Measurements from ENCODE around the gene MPDU1. TPM values are rescaled to one million over a fixed set of nuclear protein-coding genes. Genes with fewer than 3 reads are reported as not detected.

The MPDU1 gene
- total RNA-seq, 1 experiment from 2014 or later = 73.1 TPM

DNA sequence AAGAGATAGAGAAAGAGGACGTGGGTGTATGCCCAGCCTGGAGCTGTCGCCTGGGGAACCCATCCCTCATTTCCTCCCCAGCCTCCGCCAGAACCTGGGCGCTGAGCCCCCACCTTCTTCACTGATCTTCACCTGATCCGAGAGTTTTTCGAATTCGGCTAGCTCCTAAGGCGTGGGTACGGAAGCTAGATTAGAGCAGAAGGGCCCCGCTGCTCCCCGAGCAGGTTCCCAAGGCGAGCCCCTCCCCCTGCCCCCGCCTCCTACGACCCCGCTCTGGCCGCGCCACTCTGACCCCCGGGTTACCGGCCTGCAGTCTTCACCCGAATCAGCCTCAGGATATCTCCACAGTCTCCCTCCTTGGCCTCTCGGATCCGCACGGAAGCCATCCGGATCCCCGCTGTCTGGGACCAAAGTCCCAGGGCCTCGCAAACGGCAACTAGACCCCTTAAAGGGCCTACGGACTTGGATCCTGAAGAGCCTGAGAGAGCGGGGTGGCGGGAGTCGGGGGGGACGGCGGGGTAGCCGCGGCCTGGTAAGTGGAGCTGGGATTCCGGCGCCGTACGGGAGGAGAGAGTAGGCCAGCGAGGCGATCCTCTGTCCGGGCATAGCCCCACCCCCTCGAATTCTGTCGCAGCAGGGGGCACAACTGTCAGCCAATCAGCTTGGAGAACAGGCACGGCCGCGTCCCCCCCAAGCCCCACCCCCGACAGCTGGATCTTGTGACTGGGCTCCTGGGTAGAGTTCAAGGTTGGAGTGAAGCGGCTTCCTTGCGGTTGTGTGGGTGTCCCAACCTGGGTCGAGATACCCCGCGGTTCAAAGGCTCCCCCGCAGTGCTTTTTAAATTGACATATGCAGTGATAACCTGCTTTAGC lies 43.8 kb downstream of the MPDU1 start, which contains the start of gene SAT2:
TSS of gene SAT2 (minus strand) at position 572 of the 872 bp plus-strand sequence. CDS start at position 386, 186 bp downstream.
- H4K8ac ChIP-seq (replicated peaks; ENCODE audit: insufficient read length, low read depth, low read length) = no peak within 1 kb of the TSS
- WGBS (ENCODE audit: extremely low coverage, insufficient read length, low lambda C conversion rate) = no CpG with 5 or more reads among the region's 54 CpGs
- H3K18ac ChIP-seq (ENCODE audit: insufficient read length, low read depth, low read length) = peak within 1 kb of the TSS; percentile 87
- no peaks in the 10 kb centered on the region for H4K20me1 ChIP-seq (ENCODE audit: control insufficient read depth, insufficient read depth, insufficient read length)
- H3K4me2 ChIP-seq (ENCODE audit: insufficient read depth, insufficient read length, low read length) = peak within 1 kb of the TSS; percentile 94
- H3K56ac ChIP-seq (ENCODE audit: insufficient read length, low read depth, low read length) = no peak within 1 kb of the TSS
- no peak within 1 kb of the TSS for H2BK5ac ChIP-seq (ENCODE audit: insufficient read length, low read length)
- no peak within 1 kb of the TSS for H2BK20ac ChIP-seq (ENCODE audit: low read depth, low read length, poor library complexity, severe bottlenecking)
- no peaks in the 10 kb centered on the region for H3K27me3 ChIP-seq (ENCODE audit: insufficient read depth, low read length)
- H4K5ac ChIP-seq (ENCODE audit: insufficient read length, low read depth, low read length) = no peak within 1 kb of the TSS
- DNase-seq = peak; percentile 99
- no peak within 1 kb of the TSS for H2BK120ac ChIP-seq (ENCODE audit: low read depth, low read length, poor library complexity, severe bottlenecking)
- H3K23me2 ChIP-seq (ENCODE audit: insufficient read length, low read depth, low read length, poor library complexity, severe bottlenecking) = peaks cover 8% of the 10 kb centered on the region
- no peak within 1 kb of the TSS for H4K91ac ChIP-seq (ENCODE audit: insufficient read length, low read depth, low read length)
- Mint-ChIP-seq H3K9me3 (no peaks in the 10 kb centered on the region), H3K27me3 (ENCODE audit: low read depth) (peaks cover 2% of the 10 kb centered on the region; the same call in 1 of the 2 replicates), H3K4me3 (peak within 1 kb of the TSS; percentile 90 to 94), H3K36me3 (ENCODE audit: insufficient read depth in 1 of 3, low read depth in 3 of 3) (peaks cover 4 to 19% (median 15%) of the 10 kb centered on the region in 3 experiments), H3K4me1 (peaks cover 11 to 13% of the 10 kb centered on the region in 2 experiments), H3K27ac (peak within 1 kb of the TSS; percentile 90 to 96 (median 96); a peak in 6 of 7 replicates)
- H3K9ac ChIP-seq (ENCODE audit: extremely low read depth, insufficient read length, low read length) = peak within 1 kb of the TSS; percentile 80
- H3K9me3 ChIP-seq (ENCODE audit: control insufficient read depth, low read depth, low read length) = no peaks in the 10 kb centered on the region
- H3K14ac ChIP-seq (ENCODE audit: insufficient read depth, low read length) = peak within 1 kb of the TSS; percentile 74
- no peak within 1 kb of the TSS for H3K23ac ChIP-seq (ENCODE audit: insufficient read length, low read depth, low read length)
- no peak within 1 kb of the TSS for H2BK15ac ChIP-seq (ENCODE audit: low read depth, low read length)
- no peak within 1 kb of the TSS for H3K27ac ChIP-seq (ENCODE audit: insufficient read length, low read depth, low read length)
- H2BK12ac ChIP-seq (ENCODE audit: insufficient read length, low read depth, low read length) = no peak within 1 kb of the TSS
- H2AFZ ChIP-seq (ENCODE audit: low read length) = no peak within 1 kb of the TSS
- TF ChIP-seq CTCF (conservative IDR thresholded peaks at IDR 0.05) = no peak
- H3K79me1 ChIP-seq (ENCODE audit: insufficient read depth, low read depth, low read length, poor library complexity, severe bottlenecking) = no peaks in the 10 kb centered on the region
- no peak within 1 kb of the TSS for H3T11ph ChIP-seq (ENCODE audit: low read length)
- H3K79me2 ChIP-seq (ENCODE audit: insufficient read depth, low read length) = no peaks in the 10 kb centered on the region
- no peak within 1 kb of the TSS for H3K4ac ChIP-seq (ENCODE audit: low read depth, low read length)
- H3K4me1 ChIP-seq (ENCODE audit: insufficient read depth, low read length) = no peaks in the 10 kb centered on the region
- H2AK5ac ChIP-seq (ENCODE audit: insufficient read length, low read length) = no peak within 1 kb of the TSS
